Retina (tissue), 1 donor: ENCODE measurements around the gene WDR38.

ENCODE experiments used
- DNase-seq: peaks from one replicate; pipeline ENCODE4 v3.0.0-alpha.2; 2016

WDR38 gene

DNA sequence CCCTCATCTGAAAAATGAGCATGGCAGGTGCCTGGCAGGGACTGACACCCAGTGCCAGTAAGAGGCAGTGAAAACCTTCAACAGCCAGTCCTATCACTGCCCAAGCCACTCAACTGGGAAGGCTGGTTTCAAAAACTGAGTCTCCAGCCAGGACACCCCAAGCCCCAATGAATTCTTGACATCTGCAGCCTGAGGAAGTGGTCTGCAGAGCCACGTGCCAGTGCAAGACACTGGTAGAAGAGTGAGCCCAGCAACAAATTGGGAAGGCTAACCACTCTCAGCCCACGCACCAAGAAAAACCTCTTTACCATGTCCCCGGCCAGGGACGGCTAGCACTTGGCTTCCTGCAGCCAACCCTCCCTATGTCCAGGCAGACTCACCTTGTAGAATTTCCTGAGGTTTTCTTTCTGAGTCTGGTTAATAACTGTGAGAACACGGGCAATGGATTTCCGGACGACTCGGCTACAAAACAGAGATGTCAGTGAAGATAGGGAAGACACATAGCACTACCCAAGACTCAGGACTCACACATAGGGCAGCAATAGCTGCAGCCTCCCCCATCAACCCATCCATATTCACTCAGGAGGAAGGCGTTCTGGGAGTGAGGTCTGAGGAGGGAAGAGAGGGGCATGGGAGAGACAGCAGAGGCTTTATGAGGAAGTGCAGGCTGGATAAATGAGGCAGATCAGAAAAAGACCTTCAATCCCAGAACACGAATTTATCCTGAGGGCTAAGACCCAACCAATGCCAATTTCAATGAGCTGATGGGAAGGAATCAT, 6.7 kb downstream of the WDR38 start:
- DNase-seq = no peak

DNA sequence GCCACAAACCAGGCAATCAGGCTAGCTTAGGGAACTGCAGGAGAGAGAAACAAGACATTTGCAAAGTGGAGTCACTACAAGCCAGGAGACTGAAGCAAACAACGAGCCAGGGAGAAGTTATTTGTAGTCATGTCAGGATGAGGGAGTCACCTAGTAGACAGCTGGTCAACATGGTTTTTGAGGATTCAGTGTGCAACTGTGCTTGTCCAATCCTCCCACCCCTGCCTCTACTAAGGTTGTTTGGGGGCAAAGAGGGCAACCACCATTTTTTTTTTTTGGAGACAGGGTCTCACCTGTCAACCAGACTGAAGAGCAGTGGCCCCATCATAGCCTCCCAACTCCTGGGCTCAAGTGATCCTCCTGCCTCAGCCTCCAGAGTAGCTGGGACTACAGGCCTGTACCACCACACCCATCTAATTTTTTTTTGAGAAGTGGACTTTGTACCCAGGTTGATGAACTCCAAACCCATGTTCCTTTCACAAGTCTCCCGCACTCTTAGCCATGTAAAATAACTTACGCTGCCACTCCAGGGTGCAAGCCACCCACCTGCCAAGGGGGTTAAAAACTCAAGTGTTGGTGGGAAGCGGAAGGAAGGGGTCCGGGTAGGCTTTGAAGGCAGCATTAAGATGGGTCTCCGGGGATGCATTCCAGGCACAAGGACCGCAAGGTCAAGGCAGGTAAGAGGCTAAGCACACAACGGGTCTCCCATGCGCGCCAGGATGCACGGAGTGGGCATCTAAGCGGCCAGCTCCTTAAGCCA, 7.5 kb downstream of the WDR38 start:
- DNase-seq = no peak

GRCh38 chr9:124861342-124862229, 8.3 kb downstream of the WDR38 start, which contains the start of the genes ARPC5L and RPL35:
TSS of gene ARPC5L (plus strand) at chr9:124862130. CDS start at chr9:124869291, 7,161 bp downstream.
TSS of gene RPL35 (minus strand) at chr9:124861957. CDS start at chr9:124861912, 45 bp downstream.
- DNase-seq = peak; percentile 97

- no peak for DNase-seq
Observed at GRCh38 chr9:124863371-124863871, 10.2 kb downstream of the WDR38 start.

GRCh38 chr9:124868511-124869465, 15.5 kb downstream of the WDR38 start:
- peak; percentile 94 for DNase-seq

DNA sequence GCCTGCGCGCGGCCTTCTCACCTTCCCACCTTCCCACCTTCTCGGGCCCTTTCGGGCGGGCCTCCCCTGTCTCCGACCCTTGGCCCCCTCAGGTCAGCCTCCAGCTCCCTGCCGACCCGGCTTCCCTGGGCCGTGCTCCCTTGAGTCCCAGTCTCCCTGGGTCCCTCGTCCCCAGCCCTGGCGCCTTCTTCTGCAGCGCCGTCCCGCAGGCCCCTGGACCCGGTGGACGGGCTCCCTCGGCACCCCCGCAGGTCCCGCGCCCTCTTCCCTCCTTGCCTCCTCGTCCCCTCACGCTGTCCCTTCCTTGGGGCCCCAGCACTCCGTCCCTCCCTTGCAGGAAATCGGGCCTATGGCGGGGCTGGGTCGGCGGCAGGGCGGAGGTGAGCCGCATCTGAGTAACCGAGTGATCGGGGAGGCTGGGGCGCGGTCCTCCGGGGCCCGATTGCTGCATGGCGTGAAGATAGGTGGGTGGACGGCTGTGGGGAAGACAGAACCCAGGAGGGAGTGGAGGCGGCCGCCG, 16.3 kb downstream of the WDR38 start:
- DNase-seq = no peak

GRCh38 chr9:124869986-124870560, 16.8 kb downstream of the WDR38 start:
- no peak for DNase-seq

GRCh38 chr9:124870723-124871122, 17.5 kb downstream of the WDR38 start:
- no peak for DNase-seq

- DNase-seq = no peak
Observed at GRCh38 chr9:124871156-124871561, 17.9 kb downstream of the WDR38 start.

DNA sequence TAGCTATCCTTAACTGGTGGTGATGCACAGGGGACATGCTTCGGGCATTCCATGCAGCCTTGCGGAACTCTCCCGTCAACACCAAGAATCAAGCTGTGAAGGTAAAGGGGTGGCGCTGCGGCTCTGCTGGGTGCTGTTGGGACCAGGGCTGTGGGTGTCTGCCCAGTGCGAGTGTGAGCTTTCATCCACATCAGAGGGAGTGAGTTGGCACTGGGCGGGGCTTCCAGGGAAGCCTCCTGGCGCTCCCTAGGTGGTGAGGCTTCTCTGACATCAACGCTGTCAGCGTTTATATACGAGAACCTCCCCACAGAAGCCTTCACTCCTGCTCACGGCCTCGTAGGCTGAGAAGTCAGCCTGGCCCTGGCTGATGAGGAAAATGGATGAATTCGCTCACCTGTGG, 20.4 kb downstream of the WDR38 start:
- no peak for DNase-seq

- DNase-seq = no peak
Observed at GRCh38 chr9:124875501-124875900, 22.2 kb downstream of the WDR38 start.

GRCh38 chr9:124877021-124877782, 23.9 kb downstream of the WDR38 start:
- DNase-seq = no peak

GRCh38 chr9:124878021-124878420, 24.8 kb downstream of the WDR38 start:
- no peak for DNase-seq

DNA sequence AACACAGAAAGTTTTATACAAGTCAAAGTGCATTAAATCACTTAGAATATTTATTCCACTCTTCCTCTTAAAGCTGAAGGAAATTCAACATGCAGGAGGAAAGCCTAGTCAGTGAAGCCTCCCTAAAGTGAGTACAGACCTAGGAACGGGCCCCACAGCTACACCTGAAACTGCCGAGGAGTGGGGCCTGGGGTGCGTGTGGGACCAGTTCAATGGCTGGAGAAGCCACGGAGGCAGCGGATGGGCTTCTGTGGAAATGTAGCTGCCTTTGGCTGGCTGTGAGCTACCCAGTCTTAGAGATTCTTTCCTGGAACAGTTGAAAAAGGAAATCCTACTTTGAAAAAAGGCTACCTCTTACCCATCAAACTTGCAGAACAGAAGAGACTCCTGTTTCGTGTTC, 25.3 kb downstream of the WDR38 start:
- DNase-seq = no peak

GRCh38 chr9:124879226-124879625, 26.0 kb downstream of the WDR38 start:
- no peak for DNase-seq

DNA sequence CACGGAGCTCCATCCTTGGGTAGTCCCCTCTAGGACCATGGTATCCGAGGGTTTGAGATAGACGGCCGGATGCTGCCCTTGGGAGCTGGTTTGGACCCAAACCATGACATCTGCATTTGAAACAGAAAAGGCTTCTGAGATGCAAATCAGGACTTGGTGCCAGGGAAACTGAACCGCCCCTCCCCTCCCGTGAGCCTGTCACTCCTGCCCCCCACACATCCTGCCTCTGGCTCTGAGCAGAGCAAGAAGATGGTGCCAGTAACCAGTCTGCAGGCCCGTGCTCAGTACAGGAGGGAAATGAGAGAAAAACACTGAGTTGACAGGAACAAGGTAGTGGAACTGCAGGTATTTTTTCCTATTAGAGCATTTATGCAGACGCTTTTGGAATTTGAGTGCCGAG, 27.2 kb downstream of the WDR38 start:
- no peak for DNase-seq

DNA sequence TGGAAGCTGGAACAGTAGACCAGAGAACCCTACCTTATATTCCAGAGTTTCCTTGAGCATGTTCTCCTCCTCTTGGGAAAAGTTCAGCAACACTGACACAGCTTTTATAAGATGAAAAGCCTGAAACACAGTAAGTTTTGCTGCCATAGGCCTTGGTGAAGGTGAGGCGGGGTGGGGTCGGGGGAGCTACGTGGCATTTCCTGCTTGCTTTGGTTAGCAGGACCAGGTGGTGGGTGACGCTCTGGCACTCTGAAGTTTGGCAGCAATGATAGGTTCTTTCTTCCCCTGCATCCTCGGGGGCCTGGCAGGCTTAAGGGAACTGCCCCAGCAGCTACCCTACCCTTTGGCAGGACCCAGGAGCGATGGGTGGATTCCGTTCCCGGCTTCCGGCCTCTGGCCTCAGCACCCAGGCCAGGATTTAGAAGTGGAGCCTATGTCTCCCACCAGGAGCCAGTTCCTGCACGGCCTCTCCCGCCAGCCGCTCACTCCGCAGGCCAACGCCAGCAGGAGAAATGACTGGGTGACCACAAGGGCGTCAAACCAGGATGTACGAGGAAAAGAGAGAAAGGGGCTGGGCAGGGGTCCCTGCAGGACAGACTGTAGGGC, 28.0 kb downstream of the WDR38 start:
- DNase-seq = no peak

DNA sequence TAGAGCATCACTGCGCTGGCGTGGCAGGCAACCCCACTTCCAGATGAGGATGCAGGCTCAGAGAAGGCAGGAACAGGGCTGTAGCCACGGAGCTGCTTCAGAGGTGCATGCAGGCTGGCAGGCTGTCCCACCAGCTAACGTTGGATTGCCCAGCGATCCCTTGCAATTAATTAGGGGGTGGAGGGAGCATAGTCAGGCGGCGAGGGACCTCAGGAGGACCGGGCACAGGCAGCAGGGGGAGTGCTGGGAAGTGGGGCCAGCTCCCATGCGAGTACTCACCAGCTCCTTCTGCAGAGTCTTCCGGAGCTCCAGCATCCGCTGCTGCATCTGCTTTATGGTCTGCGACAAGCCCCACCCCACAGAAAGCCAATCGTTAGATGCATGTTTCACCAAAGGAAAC, 29.0 kb downstream of the WDR38 start:
- DNase-seq = no peak

DNA sequence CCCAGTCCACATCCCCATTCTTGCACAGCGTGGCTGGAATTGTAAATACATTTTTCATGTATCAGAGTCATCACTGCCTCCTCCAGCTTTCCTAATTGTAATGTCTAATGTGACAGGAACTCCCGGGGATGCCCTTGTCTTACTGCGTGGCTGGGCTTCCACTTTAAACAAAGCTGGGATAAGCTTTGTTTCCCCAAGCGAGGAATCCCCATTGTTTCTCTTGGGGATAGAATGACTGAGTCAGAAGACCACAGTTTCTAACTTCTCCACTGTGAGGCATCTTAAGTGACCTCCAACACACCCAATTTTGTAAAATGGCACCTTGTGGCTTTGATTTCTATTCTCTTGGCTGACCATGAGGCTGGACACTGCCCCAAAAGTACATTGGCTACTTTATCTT, 31.1 kb downstream of the WDR38 start:
- no peak for DNase-seq

- DNase-seq = no peak
Observed at GRCh38 chr9:124885551-124885950, 32.3 kb downstream of the WDR38 start.
